ENCODE data around the gene ABCB4. TPM values are rescaled to one million over a fixed set of nuclear protein-coding genes. Genes with fewer than 3 reads are reported as not detected.

ABCB4 gene
- polyA plus RNA-seq, 1 donor (not counting 4 experiments of a cell fraction or from before 2014, with no cell fraction given) = not detected

DNA sequence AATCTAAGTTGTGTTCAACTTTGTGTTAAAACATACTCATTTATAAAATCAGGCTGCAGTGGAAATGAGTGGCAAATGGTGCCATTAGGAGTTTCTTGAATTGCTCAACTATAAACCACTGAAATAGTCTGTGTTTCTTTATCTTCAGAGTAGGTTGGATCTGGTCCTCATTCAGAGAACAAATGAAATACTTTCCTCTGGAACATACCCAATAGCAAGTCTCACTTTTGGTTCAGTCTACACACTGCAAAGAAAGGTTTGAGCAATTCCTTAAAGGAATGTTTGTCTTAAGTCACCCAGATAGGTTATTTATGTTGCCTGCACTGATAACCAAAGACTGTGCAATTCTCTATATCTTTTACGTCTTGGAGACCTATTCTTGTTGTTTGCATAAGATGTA, 62.5 kb downstream of the ABCB4 start:
- FAIRE-seq (no peak), DNase-seq (ENCODE audit: low read depth, low spot score) (no peak)
- no peaks in the 10 kb centered on the region for H3K36me3 ChIP-seq (ENCODE audit: control insufficient read depth in 2 of 2, extremely low read depth in 1 of 2, insufficient read depth in 2 of 2, low read length in 2 of 2)
- H3K4me3 ChIP-seq (ENCODE audit: control insufficient read depth in 2 of 3, extremely low read depth in 1 of 3, insufficient read depth in 2 of 3, low read depth in 1 of 3, low read length in 3 of 3) = no peak overlapping the region
- H3K79me2 ChIP-seq (ENCODE audit: control insufficient read depth, insufficient read depth, low read length) = no peaks in the 10 kb centered on the region
- no peaks in the 10 kb centered on the region for H4K20me1 ChIP-seq (ENCODE audit: control insufficient read depth, extremely low read depth, insufficient read depth, low read length)
- H3K4me2 ChIP-seq (ENCODE audit: control insufficient read depth, extremely low read depth, insufficient read depth, low read depth, low read length) = no peak overlapping the region
- TF ChIP-seq, protein P1, sequence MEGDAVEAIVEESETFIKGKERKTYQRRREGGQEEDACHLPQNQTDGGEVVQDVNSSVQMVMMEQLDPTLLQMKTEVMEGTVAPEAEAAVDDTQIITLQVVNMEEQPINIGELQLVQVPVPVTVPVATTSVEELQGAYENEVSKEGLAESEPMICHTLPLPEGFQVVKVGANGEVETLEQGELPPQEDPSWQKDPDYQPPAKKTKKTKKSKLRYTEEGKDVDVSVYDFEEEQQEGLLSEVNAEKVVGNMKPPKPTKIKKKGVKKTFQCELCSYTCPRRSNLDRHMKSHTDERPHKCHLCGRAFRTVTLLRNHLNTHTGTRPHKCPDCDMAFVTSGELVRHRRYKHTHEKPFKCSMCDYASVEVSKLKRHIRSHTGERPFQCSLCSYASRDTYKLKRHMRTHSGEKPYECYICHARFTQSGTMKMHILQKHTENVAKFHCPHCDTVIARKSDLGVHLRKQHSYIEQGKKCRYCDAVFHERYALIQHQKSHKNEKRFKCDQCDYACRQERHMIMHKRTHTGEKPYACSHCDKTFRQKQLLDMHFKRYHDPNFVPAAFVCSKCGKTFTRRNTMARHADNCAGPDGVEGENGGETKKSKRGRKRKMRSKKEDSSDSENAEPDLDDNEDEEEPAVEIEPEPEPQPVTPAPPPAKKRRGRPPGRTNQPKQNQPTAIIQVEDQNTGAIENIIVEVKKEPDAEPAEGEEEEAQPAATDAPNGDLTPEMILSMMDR (optimal IDR thresholded peaks at IDR 0.05 in 1 of 3, IDR thresholded peaks at IDR 0.05 in 1 of 3, conservative IDR thresholded peaks at IDR 0.05 in 1 of 3; ENCODE audit: extremely low read depth in 1 of 3, insufficient read depth in 2 of 3, low read length in 3 of 3) = no peak
- TF ChIP-seq EZH2 (IDR thresholded peaks at IDR 0.05; ENCODE audit: low read length) = no peak
- peaks cover 8% of the 10 kb centered on the region for H3K4me1 ChIP-seq (ENCODE audit: control insufficient read depth, extremely low read depth, insufficient read depth, low read length)
- H3K27ac ChIP-seq (ENCODE audit: control insufficient read depth, insufficient read depth, low read length) = no peak overlapping the region
- no peaks in the 10 kb centered on the region for H3K27me3 ChIP-seq (ENCODE audit: control insufficient read depth, extremely low read depth, insufficient read depth, low read length)
- H3K9ac ChIP-seq (ENCODE audit: control insufficient read depth, extremely low read depth, insufficient read depth, low read length) = no peak overlapping the region
- dilution Hi-C loops (cut with MboI; ENCODE audit: extremely low pct_ligation_motif_present, low sequenced_read_pairs) = no loop called here
- H2AFZ ChIP-seq (ENCODE audit: control insufficient read depth, low read length) = no peak overlapping the region
- H3K9me3 ChIP-seq (ENCODE audit: control insufficient read depth, low read depth, low read length) = no peaks in the 10 kb centered on the region
- no peaks in the 10 kb centered on the region for H3K9me1 ChIP-seq (ENCODE audit: control insufficient read depth, extremely low read depth, insufficient read depth, low read length)

DNA sequence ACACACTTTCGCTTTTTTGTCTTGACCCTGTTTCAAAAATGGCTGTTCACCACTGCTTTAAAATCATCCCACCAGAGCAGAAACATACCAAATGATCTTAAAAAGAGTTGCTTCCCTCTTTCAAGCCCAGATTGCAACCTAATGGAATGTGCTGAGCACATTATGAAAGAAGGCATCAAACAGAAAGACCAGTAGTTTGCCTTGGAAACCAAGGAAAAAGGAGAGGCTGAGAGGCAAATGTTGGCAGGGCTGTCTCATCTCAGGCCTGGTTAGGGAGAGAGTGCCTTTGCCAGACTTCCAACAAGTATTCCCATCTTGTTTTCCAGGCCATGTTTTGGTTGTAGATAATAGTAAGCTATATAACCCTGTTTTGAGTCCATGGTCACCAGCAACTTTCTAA, 64.3 kb downstream of the ABCB4 start:
- H3K4me2 ChIP-seq (ENCODE audit: control insufficient read depth, extremely low read depth, insufficient read depth, low read depth, low read length) = no peak overlapping the region

More for the DNA sequence above, 64.3 kb downstream of the ABCB4 start:
- FAIRE-seq (no peak), DNase-seq (ENCODE audit: low read depth, low spot score) (no peak)
- TF ChIP-seq, protein P1 (optimal IDR thresholded peaks at IDR 0.05 in 1 of 3, IDR thresholded peaks at IDR 0.05 in 1 of 3, conservative IDR thresholded peaks at IDR 0.05 in 1 of 3; ENCODE audit: extremely low read depth in 1 of 3, insufficient read depth in 2 of 3, low read length in 3 of 3) = no peak
- TF ChIP-seq EZH2 (IDR thresholded peaks at IDR 0.05; ENCODE audit: low read length) = no peak
- no peaks in the 10 kb centered on the region for H4K20me1 ChIP-seq (ENCODE audit: control insufficient read depth, extremely low read depth, insufficient read depth, low read length)
- dilution Hi-C loops (cut with MboI; ENCODE audit: extremely low pct_ligation_motif_present, low sequenced_read_pairs) = no loop called here
- H3K9me3 ChIP-seq (ENCODE audit: control insufficient read depth, low read depth, low read length) = no peaks in the 10 kb centered on the region
- H3K4me1 ChIP-seq (ENCODE audit: control insufficient read depth, extremely low read depth, insufficient read depth, low read length) = peaks cover 8% of the 10 kb centered on the region
- H3K9me1 ChIP-seq (ENCODE audit: control insufficient read depth, extremely low read depth, insufficient read depth, low read length) = no peaks in the 10 kb centered on the region
- no peak overlapping the region for H2AFZ ChIP-seq (ENCODE audit: control insufficient read depth, low read length)
- no peak overlapping the region for H3K4me3 ChIP-seq (ENCODE audit: control insufficient read depth in 2 of 3, extremely low read depth in 1 of 3, insufficient read depth in 2 of 3, low read depth in 1 of 3, low read length in 3 of 3)
- no peaks in the 10 kb centered on the region for H3K79me2 ChIP-seq (ENCODE audit: control insufficient read depth, insufficient read depth, low read length)
- H3K9ac ChIP-seq (ENCODE audit: control insufficient read depth, extremely low read depth, insufficient read depth, low read length) = no peak overlapping the region
- no peaks in the 10 kb centered on the region for H3K27me3 ChIP-seq (ENCODE audit: control insufficient read depth, extremely low read depth, insufficient read depth, low read length)
- H3K27ac ChIP-seq (ENCODE audit: control insufficient read depth, insufficient read depth, low read length) = no peak overlapping the region
- H3K36me3 ChIP-seq (ENCODE audit: control insufficient read depth in 2 of 2, extremely low read depth in 1 of 2, insufficient read depth in 2 of 2, low read length in 2 of 2) = no peaks in the 10 kb centered on the region

All from keratinocyte (primary cell).